ENCODE measurements around the gene LDLR. TPM values are rescaled to one million over a fixed set of nuclear protein-coding genes. Genes with fewer than 3 reads are reported as not detected.

Gene LDLR
- total RNA-seq, 2 experiments from 2014 or later: 88.3 to 99.1 TPM

GRCh38 chr19:11090997-11091702 is 1.9 kb downstream of the LDLR start:
- Histone ChIP-seq H3K36me3 (ENCODE audit: insufficient read depth, low read length) (peaks cover 53% of the 10 kb centered on the region), H3K4me2 (ENCODE audit: low read length) (peak overlapping the region; percentile 99), H3K9me2 (ENCODE audit: insufficient read depth, low read length) (no peaks in the 10 kb centered on the region), H3K79me2 (ENCODE audit: insufficient read depth, low read depth, low read length) (peaks cover 57% of the 10 kb centered on the region), H3K4me1 (ENCODE audit: insufficient read depth, low read length, poor library complexity, severe bottlenecking) (peaks cover 49% of the 10 kb centered on the region), H3K4me3 (ENCODE audit: low read depth, low read length, poor library complexity, severe bottlenecking) (peak overlapping the region; percentile 82), H3K27ac (ENCODE audit: low read depth, low read length, poor library complexity, severe bottlenecking) (peak overlapping the region; percentile 71), H2AFZ (ENCODE audit: low read length) (no peak overlapping the region), H3K9me3 (ENCODE audit: low read length) (no peaks in the 10 kb centered on the region), H4K20me1 (ENCODE audit: insufficient read depth, low read length) (peaks cover 37% of the 10 kb centered on the region)
- intact Hi-C loops (cut with micrococcal nuclease; ENCODE audit: unreplicated experiment): loop anchor here (1.0 to 5.0 kb wide), 2 partner anchors 55 to 154 kb away; no protein-coding TSS in a partner anchor
- BruUV-seq (replicated peaks): TSS peak; percentile 65
- ChIA-PET CTCF (ENCODE audit: unreplicated experiment) (interaction anchor here (1.0 kb wide), 1 partner anchor 55 kb away, joined by 3 read pairs; no protein-coding TSS in a partner anchor), POLR2A (interaction anchor here (0.6 kb wide), 1 partner anchor 115 kb away, joined by 4 read pairs; no protein-coding TSS in a partner anchor)
- no peak; the same call in 1 of the 2 replicates for TF ChIP-seq CTCF (conservative IDR thresholded peaks at IDR 0.05; ENCODE audit: low read length)
- DNase-seq (ENCODE audit: low spot score): no peak

GRCh38 chr19:11091703-11092153 is 2.5 kb downstream of the LDLR start:
- ChIA-PET CTCF (ENCODE audit: unreplicated experiment) (no interaction called here), POLR2A (interaction anchor here (0.6 kb wide), 1 partner anchor 115 kb away, joined by 4 read pairs; no protein-coding TSS in a partner anchor)
- intact Hi-C loops (cut with micrococcal nuclease; ENCODE audit: unreplicated experiment): loop anchor here (5.0 kb wide), 1 partner anchor 154 kb away; no protein-coding TSS in a partner anchor
- Histone ChIP-seq H3K4me1 (ENCODE audit: insufficient read depth, low read length, poor library complexity, severe bottlenecking) (peaks cover 47% of the 10 kb centered on the region), H3K9me2 (ENCODE audit: insufficient read depth, low read length) (no peaks in the 10 kb centered on the region), H3K36me3 (ENCODE audit: insufficient read depth, low read length) (peaks cover 59% of the 10 kb centered on the region), H3K4me3 (ENCODE audit: low read depth, low read length, poor library complexity, severe bottlenecking) (peak overlapping the region; percentile 82), H3K4me2 (ENCODE audit: low read length) (peak overlapping the region; percentile 99), H2AFZ (ENCODE audit: low read length) (no peak overlapping the region), H3K9me3 (ENCODE audit: low read length) (no peaks in the 10 kb centered on the region), H4K20me1 (ENCODE audit: insufficient read depth, low read length) (peaks cover 42% of the 10 kb centered on the region), H3K27ac (ENCODE audit: low read depth, low read length, poor library complexity, severe bottlenecking) (no peak overlapping the region), H3K79me2 (ENCODE audit: insufficient read depth, low read depth, low read length) (peaks cover 63% of the 10 kb centered on the region)
- no TSS peak for BruUV-seq (replicated peaks)
- DNase-seq (ENCODE audit: low spot score): no peak
- no peak for TF ChIP-seq EZH2phosphoT487 (IDR thresholded peaks at IDR 0.05; ENCODE audit: borderline replicate concordance, low read depth, low read length)
- TF ChIP-seq CTCF (conservative IDR thresholded peaks at IDR 0.05; ENCODE audit: low read length): no peak

DNA sequence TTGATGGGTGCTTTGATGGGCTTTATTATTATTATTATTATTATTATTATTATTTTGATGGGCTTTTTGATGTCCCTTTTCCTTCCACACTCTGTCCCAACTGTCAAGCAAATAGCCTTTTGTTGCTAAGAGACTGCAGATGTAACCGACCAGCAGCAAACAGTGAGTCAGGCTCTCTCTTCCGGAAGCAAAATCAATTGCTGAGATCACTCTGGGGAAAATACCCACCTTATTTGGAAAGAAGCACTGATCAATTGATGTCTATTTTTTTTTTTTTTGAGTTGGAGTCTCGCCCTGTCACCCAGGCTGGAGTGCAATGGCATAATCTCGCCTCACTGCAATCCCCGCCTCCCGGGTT is 2.9 kb downstream of the LDLR start:
- Histone ChIP-seq H4K20me1 (ENCODE audit: insufficient read depth, low read length) (peaks cover 42% of the 10 kb centered on the region), H3K36me3 (ENCODE audit: insufficient read depth, low read length) (peaks cover 63% of the 10 kb centered on the region), H3K4me3 (ENCODE audit: low read depth, low read length, poor library complexity, severe bottlenecking) (no peak overlapping the region), H3K27ac (ENCODE audit: low read depth, low read length, poor library complexity, severe bottlenecking) (no peak overlapping the region), H3K79me2 (ENCODE audit: insufficient read depth, low read depth, low read length) (peaks cover 68% of the 10 kb centered on the region), H2AFZ (ENCODE audit: low read length) (no peak overlapping the region), H3K9me2 (ENCODE audit: insufficient read depth, low read length) (no peaks in the 10 kb centered on the region), H3K9me3 (ENCODE audit: low read length) (no peaks in the 10 kb centered on the region), H3K4me2 (ENCODE audit: low read length) (peak overlapping the region; percentile 99; the same call in 1 of the 2 replicates), H3K4me1 (ENCODE audit: insufficient read depth, low read length, poor library complexity, severe bottlenecking) (peaks cover 43% of the 10 kb centered on the region)
- no peak for TF ChIP-seq EZH2phosphoT487 (IDR thresholded peaks at IDR 0.05; ENCODE audit: borderline replicate concordance, low read depth, low read length)
- TF ChIP-seq CTCF (conservative IDR thresholded peaks at IDR 0.05; ENCODE audit: low read length): no peak
- POLR2A ChIA-PET: no interaction called here
- DNase-seq (ENCODE audit: low spot score): no peak
- CTCF ChIA-PET (ENCODE audit: unreplicated experiment): no interaction called here
- intact Hi-C loops (cut with micrococcal nuclease; ENCODE audit: unreplicated experiment): loop anchor here (5.0 kb wide), 1 partner anchor 155 kb away; no protein-coding TSS in a partner anchor
- no TSS peak for BruUV-seq (replicated peaks)

Data from OCI-LY7 (cell line).